ENCODE results near the gene ANTXR1.

- TF ChIP-seq CTCF (IDR thresholded peaks at IDR 0.05; ENCODE audit: extremely low read depth in 1 of 2, insufficient read depth in 1 of 2, low read depth in 1 of 2, low read length in 2 of 2) (no peak), FOS (IDR thresholded peaks at IDR 0.05; ENCODE audit: borderline replicate concordance, insufficient read depth, low read length) (no peak), POLR2AphosphoS5 (IDR thresholded peaks at IDR 0.05; ENCODE audit: insufficient read depth, low read depth, low read length) (no peak), POLR2A (IDR thresholded peaks at IDR 0.05; ENCODE audit: low read depth, low read length) (no peak), EZH2 (IDR thresholded peaks at IDR 0.05; ENCODE audit: borderline replicate concordance, low read depth, low read length, severe bottlenecking) (no peak), MAX (IDR thresholded peaks at IDR 0.05; ENCODE audit: insufficient read depth, insufficient read length) (no peak), JUN (IDR thresholded peaks at IDR 0.05; ENCODE audit: borderline replicate concordance, insufficient read depth, insufficient read length, low read depth) (no peak)
Measured at GRCh38 chr2:69278366-69278765, 265.4 kb downstream of the ANTXR1 start.
